Spleen (tissue), 11 donors: Measurements from ENCODE around the gene TGDS. TPM values are rescaled to one million over a fixed set of nuclear protein-coding genes. Genes with fewer than 3 reads are reported as not detected.
"Not testable (repeated sequence)": the region's sequence is repeated elsewhere in the genome, so short reads cannot be mapped to it uniquely, and the experiment has no call there.

Source experiments
- DNase-seq: peaks from one replicate; pipeline ENCODE4 v3.0.0-alpha.2; 2020
- H3K27ac ChIP-seq, 8 donors: fragments of 200-600 bp; sonication (generic) in 7 of 8; 1 replicate in 4 of 8; 2 replicates in 4 of 8; pipeline versions ENCODE4 v1.5.0 to v1.8.0; 2016 to 2021; ENCODE audit warnings: inconsistent platforms in 4 of 8, mild to moderate bottlenecking in 4 of 8, moderate library complexity in 1 of 8
- H3K27me3 ChIP-seq, 7 donors: fragments of 200-600 bp; sonication (generic) in 6 of 7; replicated peaks in 1 of 7; 1 replicate in 4 of 7; 2 replicates in 3 of 7; pipeline versions ENCODE4 v1.5.0 to v1.8.0; 2016 to 2021; ENCODE audit warnings: inconsistent platforms in 3 of 7, mild to moderate bottlenecking in 1 of 7
- H3K36me3 ChIP-seq, 6 donors: fragments of 200-600 bp; sonication (generic) in 5 of 6; 1 replicate in 4 of 6; 2 replicates in 2 of 6; pipeline versions ENCODE4 v1.5.0 to v1.8.0; 2016 to 2021; ENCODE audit warnings: inconsistent platforms in 2 of 6
- H3K4me1 ChIP-seq, 6 donors: fragments of 200-600 bp; sonication (generic) in 5 of 6; 1 replicate in 3 of 6; 2 replicates in 3 of 6; pipeline versions ENCODE4 v1.5.0 to v1.8.0; 2016 to 2021; ENCODE audit warnings: inconsistent platforms in 3 of 6
- H3K4me3 ChIP-seq, 8 donors: fragments of 200-600 bp; sonication (generic) in 7 of 8; 1 replicate in 4 of 8; 2 replicates in 4 of 8; pipeline versions ENCODE4 v1.5.0 to v1.8.0; 2016 to 2021; ENCODE audit warnings: inconsistent platforms in 4 of 8, mild to moderate bottlenecking in 4 of 8, moderate library complexity in 2 of 8
- H3K9me3 ChIP-seq, 8 donors: fragments of 200-600 bp; sonication (generic) in 7 of 8; 1 replicate in 4 of 8; 2 replicates in 4 of 8; pipeline versions ENCODE4 v1.5.0 to v1.8.0; 2016 to 2021; ENCODE audit warnings: inconsistent platforms in 4 of 8
- CTCF ChIP-seq, 11 experiments: fragments of 200-600 bp in 7 of 11; fragments of 450-650 bp in 4 of 11; sonication (generic) in 4 of 11; IDR thresholded peaks in 8 of 11; conservative IDR thresholded peaks in 3 of 11; 1 replicate in 7 of 11; 2 replicates in 4 of 11; pipeline versions ENCODE4 v1.4.0 to v1.8.0; 2016 to 2021; ENCODE audit warnings: antibody characterized with exemption in 11 of 11, inconsistent platforms in 4 of 11, mild to moderate bottlenecking in 1 of 11
- POLR2A ChIP-seq, 3 donors: fragments of 450-650 bp; IDR thresholded peaks; one replicate each; pipeline ENCODE4 v1.5.1; 2017; ENCODE audit warnings: antibody characterized with exemption in 3 of 3, mild to moderate bottlenecking in 1 of 3
- POLR2AphosphoS5 ChIP-seq, 3 donors: sonication (generic); formaldehyde crosslinking; IDR thresholded peaks; one replicate each; pipeline ENCODE4 v1.5.1; 2017; ENCODE audit warnings: antibody characterized with exemption in 3 of 3
- WGBS, 5 donors: extraction: QIAGEN DNeasy Blood & Tissue Kit in 3 of 5; methylation state at CpG; one replicate each; pipeline versions ENCODE4 v1.1.5 to v1.1.7; 2013 to 2018; 5-methylcytosine and 5-hydroxymethylcytosine counted together
- intact Hi-C: fragments of 100-400 bp; cut with DNase I; formaldehyde crosslinking; loops from one replicate; pipeline ENCODE4 v1.15.0; 2023; ENCODE audit warnings: low total_unique reads
- polyA plus RNA-seq, 3 donors: library from polyadenylated mRNA; stranded (reverse); fragments of 200-250 nt; gene quantifications; one replicate each; pipeline ENCODE4 v1.2.1, GENCODE V29; 2013
- total RNA-seq, 7 donors: library from RNA; depleted of rRNA in 3 of 7; stranded (reverse); fragments of >200 nt in 3 of 7; fragmentation: NEBNext Ultra II Directional in 4 of 7; extraction: Animal tissue kit (Norgen Biotek cat#: 25700) in 4 of 7; gene quantifications; one replicate each; pipeline versions ENCODE4 v1.1.0 to v1.2.1, GENCODE V29; 2016 to 2021
- donor health status: healthy with polysubstance abuse.
- donor health status: DM: no; HTN: no; CAD: no; lungs with moderate emphysema.
- donor health status: DM: no; HTN: no; CAD: no.
- donor health status: Bipolar disorder and iron deficiency.
- donor health status: healthy.
- donor health status: DM: no; HTN: no; CAD: no.
- donor health status: DM: yes; HTN: yes; CAD: no.

TGDS gene
- total and polyA plus RNA-seq, 10 donors, result 9.6 to 16.3 (median 11.7) TPM

DNA sequence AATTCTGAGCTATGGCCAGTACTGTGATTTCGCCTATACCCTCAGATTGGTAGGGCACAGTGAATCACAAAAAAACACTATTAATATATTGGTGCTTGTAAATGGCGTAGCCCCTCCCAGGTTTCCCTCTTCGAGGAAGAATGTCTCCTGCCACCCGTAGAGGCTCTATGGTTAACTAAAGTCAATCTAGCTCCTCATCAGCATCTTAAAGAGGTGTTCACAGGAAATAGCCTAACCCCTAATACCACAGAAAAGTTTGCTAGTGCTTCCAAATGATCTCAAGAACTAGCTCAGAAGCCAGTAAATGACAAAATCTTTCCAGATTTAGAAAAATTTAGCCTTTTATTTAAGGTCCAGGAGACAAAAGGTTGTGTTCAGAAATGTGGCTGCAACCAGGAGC, 60.2 kb downstream of the TGDS start:
- DNase-seq, result no peak
- Histone ChIP-seq H3K27me3 (no peaks in the 10 kb centered on the region), H3K9me3 (peaks cover 0 to 13% (median 2%) of the 10 kb centered on the region in 8 donors), H3K36me3 (no peaks in the 10 kb centered on the region), H3K27ac (no peak overlapping the region), H3K4me1 (no peaks in the 10 kb centered on the region), H3K4me3 (no peak overlapping the region)
- intact Hi-C loops, result no loop called here
- no peak for TF ChIP-seq POLR2AphosphoS5 (IDR thresholded peaks at IDR 0.05)
- TF ChIP-seq POLR2A (IDR thresholded peaks at IDR 0.05), result no peak
- TF ChIP-seq CTCF (IDR thresholded peaks at IDR 0.05 in 8 of 11, conservative IDR thresholded peaks at IDR 0.05 in 3 of 11), result no peak
- 57 to 84% (median 62%) methylated on average over 4 of the region's 4 CpGs for WGBS, 5 donors

DNA sequence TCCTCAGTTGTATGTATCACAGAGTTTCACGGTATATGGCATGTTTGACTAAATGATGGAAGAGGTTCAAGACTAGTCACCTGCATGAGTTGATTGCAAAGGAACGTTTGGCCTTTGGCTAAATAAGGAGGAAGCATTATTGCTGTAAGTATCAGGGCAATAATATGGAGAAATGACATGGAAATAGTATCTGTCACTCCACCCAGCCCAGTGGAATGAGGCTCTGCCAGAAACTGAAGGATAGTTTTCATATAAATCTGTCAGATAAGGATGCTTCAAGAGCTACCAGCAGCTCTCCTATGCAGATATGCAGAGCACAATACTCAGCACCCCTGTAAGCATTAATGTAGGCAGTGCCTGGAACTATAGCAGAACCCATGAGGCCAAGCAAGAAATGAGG, 60.7 kb downstream of the TGDS start:
- H3K9me3 ChIP-seq, result peaks cover 0 to 13% (median 2%) of the 10 kb centered on the region in 8 donors
- H3K4me1 ChIP-seq, result no peaks in the 10 kb centered on the region
- H3K27ac ChIP-seq, result no peak overlapping the region
- no peaks in the 10 kb centered on the region for H3K36me3 ChIP-seq
- no peaks in the 10 kb centered on the region for H3K27me3 ChIP-seq
- intact Hi-C loops, result no loop called here
- WGBS, 5 donors, result 76 to 83% (median 81%) methylated on average over 2 of the region's 2 CpGs
- no peak overlapping the region for H3K4me3 ChIP-seq
- DNase-seq, result no peak
- TF ChIP-seq POLR2A (IDR thresholded peaks at IDR 0.05) (no peak), CTCF (IDR thresholded peaks at IDR 0.05 in 8 of 11, conservative IDR thresholded peaks at IDR 0.05 in 3 of 11) (no peak), POLR2AphosphoS5 (IDR thresholded peaks at IDR 0.05) (no peak)

DNA sequence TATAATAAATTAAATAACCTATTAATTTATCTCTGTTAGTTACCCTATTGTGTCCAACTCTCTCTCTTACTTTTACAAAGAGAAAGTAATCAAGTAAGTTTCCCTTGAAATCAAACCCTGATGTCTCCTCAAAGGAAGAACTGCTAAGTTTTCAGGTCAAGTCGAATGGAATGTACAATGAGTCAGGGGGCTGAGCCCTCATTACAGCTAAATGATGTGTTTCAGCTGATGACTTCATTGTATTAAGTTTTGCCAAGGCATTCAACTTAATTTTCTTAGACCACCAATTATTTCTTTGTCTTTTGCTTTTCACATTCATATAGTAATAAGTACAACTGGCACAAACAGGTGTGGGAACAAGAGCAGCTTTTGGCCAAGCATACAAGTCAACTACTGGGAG, 61.8 kb downstream of the TGDS start:
- no peak for TF ChIP-seq POLR2AphosphoS5 (IDR thresholded peaks at IDR 0.05)
- no peak for TF ChIP-seq CTCF (IDR thresholded peaks at IDR 0.05 in 8 of 11, conservative IDR thresholded peaks at IDR 0.05 in 3 of 11)
- no peak for TF ChIP-seq POLR2A (IDR thresholded peaks at IDR 0.05)
- DNase-seq, result no peak
- Histone ChIP-seq H3K27ac (no peak overlapping the region), H3K4me1 (no peaks in the 10 kb centered on the region), H3K27me3 (no peaks in the 10 kb centered on the region), H3K36me3 (no peaks in the 10 kb centered on the region), H3K9me3 (peaks cover 0 to 13% (median 2%) of the 10 kb centered on the region in 8 donors), H3K4me3 (no peak overlapping the region)
- WGBS, 5 donors, result 65 to 85% (median 78%) methylated on average over 1 of the region's 1 CpG
- intact Hi-C loops, result no loop called here

- H3K4me3 ChIP-seq, DNase-seq, H3K36me3 ChIP-seq, H3K27me3 ChIP-seq, H3K27ac ChIP-seq, intact Hi-C loops, H3K4me1 ChIP-seq: not testable (repeated sequence)
- H3K9me3 ChIP-seq, result peaks cover 0 to 13% (median 2%) of the 10 kb centered on the region in 8 donors
- WGBS, 5 donors, result 79 to 85% (median 83%) methylated on average over 2 of the region's 2 CpGs
Observed at GRCh38 chr13:94532278-94532677, 63.7 kb downstream of the TGDS start.

- H3K36me3 ChIP-seq, H3K9me3 ChIP-seq, DNase-seq, intact Hi-C loops, H3K4me3 ChIP-seq, H3K27me3 ChIP-seq, H3K27ac ChIP-seq, H3K4me1 ChIP-seq: not testable (repeated sequence)
- WGBS, 5 donors, result 60 to 86% (median 62%) methylated on average over 6 to 7 of the region's 7 CpGs
Observed at GRCh38 chr13:94526956-94527355, 69.0 kb downstream of the TGDS start.
